Epithelial cell of proximal tubule (primary cell): ENCODE results near the gene ORM1. TPM values are rescaled to one million over a fixed set of nuclear protein-coding genes. Genes with fewer than 3 reads are reported as not detected.
"Not testable (repeated sequence)": the region's sequence is repeated elsewhere in the genome, so short reads cannot be mapped to it uniquely, and the experiment has no call there.

ENCODE experiments used
- DNase-seq: peaks from one replicate; pipeline ENCODE4 v3.0.0-alpha.2; 2011; ENCODE audit warnings: low read depth
- H3K4me3 ChIP-seq: 2 replicates; pipeline ENCODE4 v1.5.1; 2011; ENCODE audit warnings: low read depth, mild to moderate bottlenecking, low read length
- total RNA-seq: library from RNA; depleted of rRNA; stranded (reverse); fragments of >200 nt; gene quantifications from 2 replicates; pipeline ENCODE4 v1.2.3, GENCODE V29; 2015
- TF ChIP-seq, protein P1 (sequence below): conservative IDR thresholded peaks from 2 replicates; pipeline ENCODE4 v1.5.1; 2012; ENCODE audit warnings: low read depth, mild to moderate bottlenecking, low read length

Gene ORM1
- total RNA-seq, 1 donor from 2014 or later: not detected

DNA sequence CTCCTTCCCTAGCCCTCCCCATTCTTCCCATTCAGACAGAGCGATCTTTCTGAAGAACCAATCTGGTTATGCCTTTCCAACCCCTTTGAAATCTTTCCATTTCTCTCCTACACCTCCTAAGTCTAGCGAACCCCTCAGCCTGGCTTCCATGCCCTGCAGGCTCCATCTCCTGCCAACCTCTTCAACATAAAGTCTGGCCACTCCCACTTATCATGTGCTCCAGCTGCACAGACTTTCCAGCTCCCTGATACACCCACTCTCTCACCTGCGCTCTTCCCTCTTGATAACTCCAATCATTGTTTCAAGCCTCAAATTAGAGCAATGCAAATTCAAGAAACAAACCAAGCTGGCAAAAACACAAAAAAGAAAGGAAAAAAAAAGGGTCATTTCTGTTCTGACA, 3.8 kb upstream of the ORM1 start:
- no peak overlapping the region for H3K4me3 ChIP-seq
- no peak for DNase-seq
- TF ChIP-seq, protein P1, sequence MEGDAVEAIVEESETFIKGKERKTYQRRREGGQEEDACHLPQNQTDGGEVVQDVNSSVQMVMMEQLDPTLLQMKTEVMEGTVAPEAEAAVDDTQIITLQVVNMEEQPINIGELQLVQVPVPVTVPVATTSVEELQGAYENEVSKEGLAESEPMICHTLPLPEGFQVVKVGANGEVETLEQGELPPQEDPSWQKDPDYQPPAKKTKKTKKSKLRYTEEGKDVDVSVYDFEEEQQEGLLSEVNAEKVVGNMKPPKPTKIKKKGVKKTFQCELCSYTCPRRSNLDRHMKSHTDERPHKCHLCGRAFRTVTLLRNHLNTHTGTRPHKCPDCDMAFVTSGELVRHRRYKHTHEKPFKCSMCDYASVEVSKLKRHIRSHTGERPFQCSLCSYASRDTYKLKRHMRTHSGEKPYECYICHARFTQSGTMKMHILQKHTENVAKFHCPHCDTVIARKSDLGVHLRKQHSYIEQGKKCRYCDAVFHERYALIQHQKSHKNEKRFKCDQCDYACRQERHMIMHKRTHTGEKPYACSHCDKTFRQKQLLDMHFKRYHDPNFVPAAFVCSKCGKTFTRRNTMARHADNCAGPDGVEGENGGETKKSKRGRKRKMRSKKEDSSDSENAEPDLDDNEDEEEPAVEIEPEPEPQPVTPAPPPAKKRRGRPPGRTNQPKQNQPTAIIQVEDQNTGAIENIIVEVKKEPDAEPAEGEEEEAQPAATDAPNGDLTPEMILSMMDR: no peak

DNA sequence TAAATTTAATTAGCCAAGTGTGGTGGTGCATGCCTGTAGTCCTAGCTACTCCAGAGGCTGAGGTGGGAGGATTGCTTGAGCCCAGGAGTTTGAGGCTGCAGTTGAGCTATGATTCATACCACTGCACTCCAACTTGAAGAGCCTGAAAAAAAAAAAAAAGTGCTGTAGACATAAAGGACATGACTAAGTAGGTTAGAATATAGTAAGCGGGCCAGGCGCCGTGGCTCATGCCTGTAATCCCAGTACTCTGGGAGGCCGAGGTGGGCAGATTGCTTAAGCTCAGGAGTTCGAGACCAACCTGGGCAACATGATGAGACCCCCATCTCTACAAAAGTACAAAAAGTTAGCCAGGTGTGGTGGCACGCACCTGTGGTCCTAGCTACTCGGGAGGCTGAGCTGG, 2.2 kb upstream of the ORM1 start:
- not testable (repeated sequence) for DNase-seq, H3K4me3 ChIP-seq

DNA sequence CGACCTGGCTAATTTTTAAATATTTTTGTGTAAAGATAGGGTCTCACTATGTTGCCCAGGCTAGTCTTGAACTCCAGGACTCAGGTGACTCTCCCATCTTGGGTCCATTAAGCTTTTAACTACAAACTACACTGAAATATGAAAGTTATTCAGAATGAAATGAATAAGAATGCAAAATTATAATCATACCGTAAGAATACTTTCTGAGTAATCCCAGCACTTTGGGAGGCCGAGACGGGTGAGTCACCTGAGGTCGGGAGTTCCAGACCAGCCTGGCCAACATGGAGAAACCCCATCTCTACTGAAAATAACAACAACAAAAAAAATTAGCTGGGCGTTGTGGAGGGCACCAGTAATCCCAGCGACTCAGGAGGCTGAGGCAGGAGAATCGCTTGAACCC, 1.1 kb upstream of the ORM1 start:
- DNase-seq: no peak

DNA sequence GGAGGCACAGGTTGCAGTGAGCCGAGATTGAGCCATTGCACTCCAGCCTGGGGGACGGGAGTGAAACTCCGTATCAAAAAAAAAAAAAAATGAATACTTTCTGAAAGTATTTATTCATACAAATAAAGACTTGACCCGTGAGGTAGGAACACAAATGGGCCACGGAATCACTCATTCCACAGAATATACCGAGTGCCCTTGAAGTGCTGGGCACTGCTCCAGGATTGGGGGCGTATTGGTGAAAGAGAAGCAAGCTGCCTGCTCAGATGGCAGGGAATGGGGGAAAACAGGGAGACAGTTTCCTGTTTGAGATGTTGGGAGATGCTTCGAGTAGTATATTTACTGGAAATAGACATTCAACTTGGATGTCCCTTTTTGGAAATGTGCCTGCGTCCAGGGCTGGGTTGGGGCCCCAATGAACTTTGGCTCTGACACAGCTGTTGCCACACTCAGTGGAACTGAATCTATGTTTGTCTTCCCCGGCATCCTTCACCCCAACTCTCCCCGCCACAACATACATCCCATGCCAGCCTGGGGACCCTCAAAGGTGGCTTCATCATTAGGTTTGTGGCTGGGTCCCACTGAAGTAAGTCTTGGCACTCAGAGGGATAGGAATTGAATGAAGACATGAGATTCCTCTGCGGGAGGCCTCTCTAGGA, 609 bp upstream of the ORM1 start:
- H3K4me3 ChIP-seq, DNase-seq: not testable (repeated sequence)

More for the DNA sequence above, 1.1 kb upstream of the ORM1 start:
- TF ChIP-seq, protein P1: no peak
- no peak overlapping the region for H3K4me3 ChIP-seq

DNA sequence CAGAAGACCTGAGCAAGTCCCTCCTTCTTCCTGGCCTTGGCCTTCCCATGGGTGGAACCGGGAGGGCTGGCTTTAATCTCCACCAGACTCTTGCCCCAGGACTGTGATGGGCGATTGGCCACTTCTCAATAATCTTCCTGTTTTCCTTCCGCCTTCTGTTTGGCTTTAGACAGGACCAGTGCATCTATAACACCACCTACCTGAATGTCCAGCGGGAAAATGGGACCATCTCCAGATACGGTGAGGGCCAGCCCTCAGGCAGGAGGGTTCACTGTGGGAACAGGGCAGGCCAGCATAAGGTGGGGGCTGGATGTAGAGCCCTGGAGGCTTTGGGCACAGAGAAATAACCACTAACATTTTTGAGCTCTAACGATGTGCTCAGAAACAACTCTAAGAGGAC, 951 bp downstream of the ORM1 start:
- H3K4me3 ChIP-seq, DNase-seq: not testable (repeated sequence)

DNA sequence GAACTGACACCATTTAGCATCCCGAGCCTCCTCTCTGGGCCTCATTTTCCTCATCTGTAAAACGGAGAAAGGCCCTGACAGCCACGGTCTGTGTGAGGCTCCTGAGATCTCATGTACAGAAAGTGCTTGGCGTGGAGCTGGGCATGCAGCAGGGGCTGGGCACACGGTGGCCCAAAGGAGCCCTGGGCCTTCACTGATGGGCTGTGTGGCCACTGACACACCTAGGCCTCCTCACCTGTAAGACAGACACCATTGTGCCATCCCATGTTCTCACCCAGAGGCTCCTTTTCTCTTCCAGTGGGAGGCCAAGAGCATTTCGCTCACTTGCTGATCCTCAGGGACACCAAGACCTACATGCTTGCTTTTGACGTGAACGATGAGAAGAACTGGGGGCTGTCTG, 1.6 kb downstream of the ORM1 start:
- TF ChIP-seq, protein P1: no peak
- no peak overlapping the region for H3K4me3 ChIP-seq
- no peak for DNase-seq

DNA sequence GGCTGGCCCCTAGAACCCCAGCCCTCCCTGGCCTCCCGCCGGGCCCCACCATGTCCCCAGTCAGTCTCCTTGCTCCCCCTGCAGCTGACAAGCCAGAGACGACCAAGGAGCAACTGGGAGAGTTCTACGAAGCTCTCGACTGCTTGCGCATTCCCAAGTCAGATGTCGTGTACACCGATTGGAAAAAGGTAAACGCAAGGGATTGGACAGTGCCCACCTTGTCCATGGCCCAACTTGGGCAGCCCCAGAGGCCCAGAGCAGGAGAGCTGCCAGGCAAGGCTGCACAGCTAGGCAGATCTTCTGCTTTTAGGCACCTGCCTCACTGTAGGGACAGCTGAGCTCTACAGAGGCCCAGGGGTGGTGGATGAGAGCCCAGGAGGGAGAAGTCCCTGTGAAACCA, 2.1 kb downstream of the ORM1 start:
- H3K4me3 ChIP-seq, DNase-seq: not testable (repeated sequence)

DNA sequence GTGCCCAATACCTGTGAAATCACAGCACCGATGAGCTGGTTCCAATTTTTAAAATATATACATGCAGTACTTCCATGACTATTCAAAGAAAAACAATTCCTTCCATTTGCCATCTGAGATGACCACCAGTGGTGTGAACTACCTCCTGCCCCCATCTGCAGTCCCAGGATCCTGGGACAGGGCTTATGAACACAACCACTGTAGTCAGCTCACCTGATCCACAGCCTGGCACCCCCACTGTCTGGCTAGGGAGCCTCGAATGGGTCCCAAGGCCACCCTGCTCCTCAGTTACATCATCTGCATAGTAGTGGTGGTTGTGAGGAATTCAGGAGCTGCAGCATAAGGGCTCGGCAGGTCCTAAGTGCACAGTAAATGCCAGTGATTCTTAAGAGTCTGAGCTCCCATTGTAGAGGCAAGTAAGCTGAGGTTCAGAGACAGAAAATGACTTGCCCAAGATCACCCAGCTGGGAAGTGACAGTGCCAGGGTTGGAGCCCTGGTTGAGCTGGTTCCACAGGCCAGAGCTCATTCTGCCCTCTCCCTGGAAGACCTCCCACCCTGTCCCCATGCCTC, 2.9 kb downstream of the ORM1 start:
- H3K4me3 ChIP-seq: not testable (repeated sequence)

DNA sequence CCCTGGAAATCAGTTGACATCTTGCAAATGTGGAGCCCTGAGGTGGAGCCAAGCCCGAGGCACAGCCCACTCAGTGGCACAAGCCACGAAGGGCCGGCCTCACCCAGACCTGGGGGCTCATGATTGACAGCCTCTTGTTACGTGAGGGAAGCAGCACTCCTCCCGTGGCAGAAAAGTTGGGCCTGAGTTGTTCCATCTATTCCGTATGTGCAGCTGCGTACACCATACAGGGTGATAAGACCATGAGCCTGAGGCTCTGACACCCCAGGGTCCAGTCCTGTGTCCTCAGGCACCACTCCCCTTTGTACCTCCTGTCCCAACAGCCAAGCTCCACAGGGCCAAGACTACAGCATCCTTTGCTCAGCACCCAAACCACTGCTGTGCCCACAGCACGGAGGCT, 4.9 kb downstream of the ORM1 start:
- DNase-seq: no peak
- TF ChIP-seq, protein P1: no peak
- no peak overlapping the region for H3K4me3 ChIP-seq

More for the DNA sequence above, 2.9 kb downstream of the ORM1 start:
- DNase-seq: not testable (repeated sequence)

DNA sequence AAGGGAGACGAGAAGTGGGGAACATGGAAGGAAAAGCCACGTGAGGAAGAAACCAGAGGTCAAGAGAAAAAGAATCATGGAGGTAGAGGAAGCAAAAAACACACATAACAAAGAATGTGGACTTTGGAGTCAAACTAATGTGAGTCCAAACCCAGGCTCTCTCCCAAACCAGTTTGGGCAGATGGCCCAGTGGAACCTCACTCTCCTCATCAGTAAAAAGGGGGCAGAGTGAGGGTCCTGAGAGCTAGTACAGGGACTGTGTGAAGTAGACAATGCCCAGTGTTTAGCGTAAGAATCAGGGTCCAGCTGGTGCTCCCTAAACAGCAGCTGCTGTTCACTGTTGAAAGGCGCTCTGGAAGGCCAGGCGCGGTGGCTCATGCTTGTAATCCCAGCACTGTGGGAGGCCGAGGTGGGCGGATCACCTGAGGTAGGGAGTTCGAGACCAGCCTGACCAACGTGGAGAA, 5.5 kb downstream of the ORM1 start:
- H3K4me3 ChIP-seq, DNase-seq: not testable (repeated sequence)

DNA sequence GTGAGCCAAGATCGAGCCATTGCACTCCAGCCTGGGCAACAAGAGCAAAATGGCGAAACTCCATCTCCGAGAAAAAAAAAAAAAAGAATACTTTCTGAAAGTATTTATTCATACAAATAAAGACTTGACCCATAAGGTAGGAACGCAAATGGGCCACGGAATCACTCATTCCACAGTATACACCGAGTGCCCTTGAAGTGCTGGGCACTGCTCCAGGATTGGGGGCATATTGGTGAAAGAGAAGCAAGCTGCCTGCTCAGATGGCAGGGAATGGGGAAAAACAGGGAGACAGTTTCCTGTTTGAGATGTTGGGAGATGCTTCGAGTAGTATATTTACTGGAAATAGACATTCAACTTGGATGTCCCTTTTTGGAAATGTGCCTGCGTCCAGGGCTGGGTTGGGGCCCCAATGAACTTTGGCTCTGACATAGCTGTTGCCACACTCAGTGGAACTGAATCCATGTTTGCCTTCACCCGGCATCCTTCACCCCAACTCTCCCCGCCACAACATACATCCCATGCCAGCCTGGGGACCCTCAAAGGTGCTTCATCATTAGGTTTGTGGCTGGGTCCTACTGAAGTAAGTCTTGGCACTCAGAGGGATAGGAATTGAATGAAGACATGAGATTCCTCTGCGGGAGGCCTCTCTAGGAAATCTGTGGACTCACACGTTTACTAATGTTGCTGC, 6.2 kb downstream of the ORM1 start:
- H3K4me3 ChIP-seq, DNase-seq: not testable (repeated sequence)

DNA sequence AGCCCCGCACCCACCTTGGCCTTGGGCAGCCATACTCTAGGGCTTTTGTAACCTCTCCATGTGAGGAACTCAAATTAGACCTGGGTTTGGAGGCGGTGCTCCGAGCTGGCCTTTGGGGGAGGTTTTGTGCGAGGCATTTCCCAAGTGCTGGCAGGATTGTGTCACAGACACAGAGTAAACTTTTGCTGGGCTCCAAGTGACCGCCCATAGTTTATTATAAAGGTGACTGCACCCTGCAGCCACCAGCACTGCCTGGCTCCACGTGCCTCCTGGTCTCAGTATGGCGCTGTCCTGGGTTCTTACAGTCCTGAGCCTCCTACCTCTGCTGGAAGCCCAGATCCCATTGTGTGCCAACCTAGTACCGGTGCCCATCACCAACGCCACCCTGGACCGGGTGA, 6.7 kb downstream of the ORM1 start, which contains the start of gene ORM2:
Gene ORM2, plus strand, starts transcription at position 245 of the 398 bp plus-strand sequence. Its CDS starts 36 bp downstream, at position 281.
- not testable (repeated sequence) for H3K4me3 ChIP-seq, DNase-seq
